ENCODE measurements around the gene MYO7B. TPM values are rescaled to one million over a fixed set of nuclear protein-coding genes. Genes with fewer than 3 reads are reported as not detected.

Gene MYO7B
- total RNA-seq, 1 donor: under 0.01 TPM

DNA sequence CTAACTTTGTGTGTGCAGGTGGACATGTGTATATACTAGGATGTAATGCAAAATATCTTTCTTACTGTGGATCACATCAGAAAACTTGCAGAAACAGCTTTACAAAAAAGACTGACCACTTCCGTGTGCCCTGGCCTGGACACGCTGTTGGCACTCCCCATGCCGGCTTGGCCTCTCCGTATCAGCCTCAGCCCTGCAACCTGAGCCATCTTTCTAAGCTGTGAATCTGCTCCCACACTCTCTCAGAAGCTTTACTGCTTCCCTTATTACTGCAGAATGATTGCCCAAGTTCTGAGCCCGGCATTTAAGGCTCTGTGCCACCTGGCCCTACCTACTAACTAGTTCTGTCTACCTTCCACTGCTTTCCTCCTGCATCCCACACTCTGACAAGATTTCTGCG, 37.8 kb downstream of the MYO7B start:
- peaks cover 40% of the 10 kb centered on the region for H3K4me1 ChIP-seq (ENCODE audit: insufficient read depth, low read length)
- H3K79me2 ChIP-seq (ENCODE audit: insufficient read depth, low read length): no peaks in the 10 kb centered on the region
- no peaks in the 10 kb centered on the region for H3K27me3 ChIP-seq (ENCODE audit: insufficient read depth, low read length)
- no peak overlapping the region for H3K4me2 ChIP-seq (ENCODE audit: insufficient read depth, low read length)
- H3K27ac ChIP-seq (ENCODE audit: low read depth, low read length): no peak overlapping the region
- TF ChIP-seq, protein P1, sequence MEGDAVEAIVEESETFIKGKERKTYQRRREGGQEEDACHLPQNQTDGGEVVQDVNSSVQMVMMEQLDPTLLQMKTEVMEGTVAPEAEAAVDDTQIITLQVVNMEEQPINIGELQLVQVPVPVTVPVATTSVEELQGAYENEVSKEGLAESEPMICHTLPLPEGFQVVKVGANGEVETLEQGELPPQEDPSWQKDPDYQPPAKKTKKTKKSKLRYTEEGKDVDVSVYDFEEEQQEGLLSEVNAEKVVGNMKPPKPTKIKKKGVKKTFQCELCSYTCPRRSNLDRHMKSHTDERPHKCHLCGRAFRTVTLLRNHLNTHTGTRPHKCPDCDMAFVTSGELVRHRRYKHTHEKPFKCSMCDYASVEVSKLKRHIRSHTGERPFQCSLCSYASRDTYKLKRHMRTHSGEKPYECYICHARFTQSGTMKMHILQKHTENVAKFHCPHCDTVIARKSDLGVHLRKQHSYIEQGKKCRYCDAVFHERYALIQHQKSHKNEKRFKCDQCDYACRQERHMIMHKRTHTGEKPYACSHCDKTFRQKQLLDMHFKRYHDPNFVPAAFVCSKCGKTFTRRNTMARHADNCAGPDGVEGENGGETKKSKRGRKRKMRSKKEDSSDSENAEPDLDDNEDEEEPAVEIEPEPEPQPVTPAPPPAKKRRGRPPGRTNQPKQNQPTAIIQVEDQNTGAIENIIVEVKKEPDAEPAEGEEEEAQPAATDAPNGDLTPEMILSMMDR (IDR thresholded peaks at IDR 0.05; ENCODE audit: extremely low read depth, low read depth, low read length): no peak
- H2AFZ ChIP-seq (ENCODE audit: low read length): no peak overlapping the region
- no peaks in the 10 kb centered on the region for H3K9me3 ChIP-seq (ENCODE audit: low read depth, low read length)
- no peak overlapping the region for H3K4me3 ChIP-seq (ENCODE audit: insufficient read depth, low read length)
- H3K36me3 ChIP-seq (ENCODE audit: insufficient read depth, low read length): no peaks in the 10 kb centered on the region
- no peak for DNase-seq (ENCODE audit: insufficient read length, low spot score, missing footprints)
- no peaks in the 10 kb centered on the region for H4K20me1 ChIP-seq (ENCODE audit: insufficient read depth, low read length)

DNA sequence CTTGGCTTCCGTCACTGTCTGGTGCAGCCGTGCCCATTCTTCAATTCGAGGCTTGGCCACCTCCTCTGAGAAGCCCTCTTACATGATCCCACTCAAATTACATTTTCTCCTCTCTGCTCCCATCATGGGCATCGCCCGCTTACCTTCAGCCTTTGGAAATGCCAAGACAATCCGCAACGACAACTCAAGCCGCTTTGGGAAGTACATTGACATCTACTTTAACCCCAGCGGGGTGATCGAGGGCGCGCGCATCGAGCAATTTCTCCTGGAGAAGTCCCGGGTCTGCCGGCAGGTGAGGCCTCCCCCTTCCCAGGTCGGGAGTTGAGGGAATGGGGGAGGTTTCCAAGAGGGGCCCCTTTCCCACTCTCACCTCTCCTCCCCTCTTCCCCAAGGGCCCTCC, 38.3 kb downstream of the MYO7B start:
- Histone ChIP-seq H4K20me1 (ENCODE audit: insufficient read depth, low read length) (no peaks in the 10 kb centered on the region), H3K27me3 (ENCODE audit: insufficient read depth, low read length) (no peaks in the 10 kb centered on the region), H3K36me3 (ENCODE audit: insufficient read depth, low read length) (no peaks in the 10 kb centered on the region), H3K4me1 (ENCODE audit: insufficient read depth, low read length) (peaks cover 36% of the 10 kb centered on the region), H2AFZ (ENCODE audit: low read length) (no peak overlapping the region), H3K4me2 (ENCODE audit: insufficient read depth, low read length) (no peak overlapping the region), H3K4me3 (ENCODE audit: insufficient read depth, low read length) (no peak overlapping the region), H3K9me3 (ENCODE audit: low read depth, low read length) (no peaks in the 10 kb centered on the region), H3K27ac (ENCODE audit: low read depth, low read length) (no peak overlapping the region), H3K79me2 (ENCODE audit: insufficient read depth, low read length) (no peaks in the 10 kb centered on the region)
- no peak for DNase-seq (ENCODE audit: insufficient read length, low spot score, missing footprints)
- TF ChIP-seq, protein P1 (IDR thresholded peaks at IDR 0.05; ENCODE audit: extremely low read depth, low read depth, low read length): no peak

- H3K27ac ChIP-seq (ENCODE audit: low read depth, low read length): no peak overlapping the region
- no peaks in the 10 kb centered on the region for H3K9me3 ChIP-seq (ENCODE audit: low read depth, low read length)
- no peak for DNase-seq (ENCODE audit: insufficient read length, low spot score, missing footprints)
- no peak overlapping the region for H3K4me2 ChIP-seq (ENCODE audit: insufficient read depth, low read length)
- H3K36me3 ChIP-seq (ENCODE audit: insufficient read depth, low read length): no peaks in the 10 kb centered on the region
- TF ChIP-seq, protein P1 (IDR thresholded peaks at IDR 0.05; ENCODE audit: extremely low read depth, low read depth, low read length): no peak
- H2AFZ ChIP-seq (ENCODE audit: low read length): no peak overlapping the region
- no peaks in the 10 kb centered on the region for H3K79me2 ChIP-seq (ENCODE audit: insufficient read depth, low read length)
- no peak overlapping the region for H3K4me3 ChIP-seq (ENCODE audit: insufficient read depth, low read length)
- no peaks in the 10 kb centered on the region for H4K20me1 ChIP-seq (ENCODE audit: insufficient read depth, low read length)
- peaks cover 27% of the 10 kb centered on the region for H3K4me1 ChIP-seq (ENCODE audit: insufficient read depth, low read length)
- no peaks in the 10 kb centered on the region for H3K27me3 ChIP-seq (ENCODE audit: insufficient read depth, low read length)
Observed at GRCh38 chr2:127574656-127575055, 39.2 kb downstream of the MYO7B start.

DNA sequence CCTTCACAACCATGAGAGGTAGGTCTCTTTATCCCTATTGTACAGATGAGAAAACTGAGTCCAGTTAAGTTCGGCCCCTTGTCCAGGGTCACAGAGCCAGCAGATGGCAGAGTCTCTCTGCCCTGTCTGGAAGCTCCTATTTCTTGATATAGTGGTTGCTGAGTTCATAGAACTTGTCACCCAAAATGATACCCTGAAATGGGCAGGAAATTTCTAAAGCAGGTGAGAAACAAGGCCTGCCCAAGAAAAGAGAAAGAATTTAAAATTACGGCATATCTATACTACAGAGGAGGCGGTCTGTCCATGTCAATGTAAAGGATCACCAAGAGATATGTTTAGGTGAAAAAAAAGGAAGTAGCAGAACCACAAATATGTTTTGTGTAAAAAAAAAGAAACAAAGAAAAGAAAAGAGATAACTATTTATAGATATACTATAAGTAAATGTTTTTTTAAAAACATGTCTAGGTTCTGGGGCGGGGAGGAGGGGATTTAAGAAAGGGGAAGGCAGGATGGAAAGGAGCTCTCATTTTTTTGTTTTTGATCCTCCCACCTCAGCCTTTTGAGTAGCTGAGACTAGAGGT, 39.8 kb downstream of the MYO7B start:
- Histone ChIP-seq H3K27ac (ENCODE audit: low read depth, low read length) (peak overlapping the region; percentile 85), H3K27me3 (ENCODE audit: insufficient read depth, low read length) (no peaks in the 10 kb centered on the region)

More for the DNA sequence above, 39.8 kb downstream of the MYO7B start:
- Histone ChIP-seq H3K36me3 (ENCODE audit: insufficient read depth, low read length) (no peaks in the 10 kb centered on the region), H3K4me3 (ENCODE audit: insufficient read depth, low read length) (no peak overlapping the region), H3K4me1 (ENCODE audit: insufficient read depth, low read length) (peaks cover 21% of the 10 kb centered on the region), H3K4me2 (ENCODE audit: insufficient read depth, low read length) (no peak overlapping the region), H3K9me3 (ENCODE audit: low read depth, low read length) (no peaks in the 10 kb centered on the region), H3K79me2 (ENCODE audit: insufficient read depth, low read length) (no peaks in the 10 kb centered on the region), H2AFZ (ENCODE audit: low read length) (no peak overlapping the region), H4K20me1 (ENCODE audit: insufficient read depth, low read length) (no peaks in the 10 kb centered on the region)
- DNase-seq (ENCODE audit: insufficient read length, low spot score, missing footprints): no peak
- TF ChIP-seq, protein P1 (IDR thresholded peaks at IDR 0.05; ENCODE audit: extremely low read depth, low read depth, low read length): no peak
